SK-N-SH (cell line): ENCODE results near the gene NPM1.

Experiments used
- CHD2 ChIP-seq: fragments of 150-350 bp; IDR thresholded peaks from 2 replicates; pipeline ENCODE4 v1.6.1; 2018; ENCODE audit warnings: low read length; ENCODE audit not compliant: partially characterized antibody
- EP300 ChIP-seq, 2 experiments: IDR thresholded peaks; 2 replicates each; pipeline versions ENCODE4 v1.4.0 to v1.6.1; 2012; ENCODE audit warnings: borderline replicate concordance in 1 of 2, low read depth in 1 of 2, low read length in 1 of 2
- EZH2phosphoT487 ChIP-seq: fragments of 200-600 bp; sonication (generic); IDR thresholded peaks from 2 replicates; pipeline ENCODE4 v1.6.1; 2017; ENCODE audit warnings: low read depth, mixed run types, mild to moderate bottlenecking, antibody characterized with exemption, moderate library complexity, borderline replicate concordance
- FOXM1 ChIP-seq: IDR thresholded peaks from 2 replicates; pipeline ENCODE4 v1.4.0; 2012; ENCODE audit warnings: low read depth, mild to moderate bottlenecking
- GATA2 ChIP-seq: sonication (generic); formaldehyde crosslinking; IDR thresholded peaks from 2 replicates; pipeline ENCODE4 v1.5.0; 2020; ENCODE audit warnings: mild to moderate bottlenecking, missing genetic modification reagents
- IRF3 ChIP-seq: fragments of 150-350 bp; IDR thresholded peaks from 2 replicates; pipeline ENCODE4 v1.6.1; 2016; ENCODE audit warnings: mild to moderate bottlenecking, low read depth, low read length
- POLR2AphosphoS5 ChIP-seq: IDR thresholded peaks from 2 replicates; pipeline ENCODE4 v1.6.1; 2012; ENCODE audit warnings: low read depth, low read length
- RAD21 ChIP-seq: IDR thresholded peaks from 2 replicates; pipeline ENCODE4 v1.6.1; 2012; ENCODE audit warnings: mild to moderate bottlenecking, low read length
- SIN3A ChIP-seq: IDR thresholded peaks from 2 replicates; pipeline ENCODE4 v1.6.1; 2012; ENCODE audit warnings: low read depth, mild to moderate bottlenecking, low read length, moderate library complexity, borderline replicate concordance
- TAF1 ChIP-seq: IDR thresholded peaks from 2 replicates; pipeline ENCODE4 v1.6.1; 2012; ENCODE audit warnings: low read depth, mild to moderate bottlenecking, low read length, moderate library complexity, borderline replicate concordance
- USF2 ChIP-seq: fragments of 150-350 bp; IDR thresholded peaks from 2 replicates; pipeline ENCODE4 v1.6.1; 2017; ENCODE audit warnings: antibody characterized with exemption, low read length, low read depth, borderline replicate concordance
- TF ChIP-seq, protein P1 (sequence below): fragments of 200-600 bp; sonication (generic); IDR thresholded peaks from 2 replicates; pipeline ENCODE4 v1.6.1; 2017; ENCODE audit warnings: antibody characterized with exemption, mild to moderate bottlenecking, moderate library complexity
- TF ChIP-seq, protein P2 (sequence below): IDR thresholded peaks from 2 replicates; pipeline ENCODE4 v1.4.0; 2012; ENCODE audit warnings: low read depth

DNA sequence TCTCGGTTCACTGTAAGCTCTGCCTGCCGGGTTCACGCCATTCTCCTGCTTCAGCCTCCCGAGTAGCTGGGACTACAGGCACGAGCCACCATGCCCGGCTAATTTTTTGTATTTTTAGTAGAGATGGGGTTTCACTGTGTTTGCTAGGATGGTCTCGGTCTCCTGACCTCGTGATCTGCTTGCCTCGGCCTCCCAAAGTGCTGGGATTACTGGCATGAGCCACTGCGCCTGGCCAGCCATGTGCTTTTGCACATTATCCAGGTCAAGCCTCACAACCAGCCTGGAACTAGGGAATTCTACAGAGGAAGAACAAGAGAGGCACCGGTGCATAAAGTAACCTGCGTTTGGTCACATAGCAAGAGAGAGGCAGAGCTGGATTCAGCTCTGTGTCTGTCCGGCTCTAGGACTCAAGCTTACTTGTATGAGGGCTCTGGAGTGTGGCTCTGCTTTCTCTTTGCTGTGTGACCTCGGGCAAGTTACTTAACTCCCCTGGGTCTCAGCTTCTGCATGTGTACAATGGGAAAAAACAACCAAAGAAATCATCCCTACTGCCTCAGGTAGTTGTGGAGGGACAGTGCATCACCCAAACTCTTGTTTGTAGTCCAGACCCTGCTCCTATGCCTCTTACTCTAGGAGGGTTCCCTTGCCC lies 38.1 kb downstream of the NPM1 start:
- TF ChIP-seq, protein P1, sequence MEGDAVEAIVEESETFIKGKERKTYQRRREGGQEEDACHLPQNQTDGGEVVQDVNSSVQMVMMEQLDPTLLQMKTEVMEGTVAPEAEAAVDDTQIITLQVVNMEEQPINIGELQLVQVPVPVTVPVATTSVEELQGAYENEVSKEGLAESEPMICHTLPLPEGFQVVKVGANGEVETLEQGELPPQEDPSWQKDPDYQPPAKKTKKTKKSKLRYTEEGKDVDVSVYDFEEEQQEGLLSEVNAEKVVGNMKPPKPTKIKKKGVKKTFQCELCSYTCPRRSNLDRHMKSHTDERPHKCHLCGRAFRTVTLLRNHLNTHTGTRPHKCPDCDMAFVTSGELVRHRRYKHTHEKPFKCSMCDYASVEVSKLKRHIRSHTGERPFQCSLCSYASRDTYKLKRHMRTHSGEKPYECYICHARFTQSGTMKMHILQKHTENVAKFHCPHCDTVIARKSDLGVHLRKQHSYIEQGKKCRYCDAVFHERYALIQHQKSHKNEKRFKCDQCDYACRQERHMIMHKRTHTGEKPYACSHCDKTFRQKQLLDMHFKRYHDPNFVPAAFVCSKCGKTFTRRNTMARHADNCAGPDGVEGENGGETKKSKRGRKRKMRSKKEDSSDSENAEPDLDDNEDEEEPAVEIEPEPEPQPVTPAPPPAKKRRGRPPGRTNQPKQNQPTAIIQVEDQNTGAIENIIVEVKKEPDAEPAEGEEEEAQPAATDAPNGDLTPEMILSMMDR: no peak
- TF ChIP-seq TAF1 (no peak), FOXM1 (no peak), CHD2 (no peak), EZH2phosphoT487 (no peak), POLR2AphosphoS5 (no peak), RAD21 (no peak), USF2 (no peak), EP300 (IDR thresholded peaks at IDR 0.05; ENCODE audit: borderline replicate concordance in 1 of 2, low read depth in 1 of 2, low read length in 1 of 2) (no peak), IRF3 (no peak), SIN3A (no peak), GATA2 (CRISPR knock-in tag) (no peak)
- TF ChIP-seq, protein P2, sequence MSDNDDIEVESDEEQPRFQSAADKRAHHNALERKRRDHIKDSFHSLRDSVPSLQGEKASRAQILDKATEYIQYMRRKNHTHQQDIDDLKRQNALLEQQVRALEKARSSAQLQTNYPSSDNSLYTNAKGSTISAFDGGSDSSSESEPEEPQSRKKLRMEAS: no peak
